GM12872 (cell line): Measurements from ENCODE around the gene NACAD.

ENCODE experiments used
- CTCF ChIP-seq: IDR thresholded peaks from 3 replicates; pipeline ENCODE4 v1.5.1; 2011; ENCODE audit warnings: low read depth, mild to moderate bottlenecking, low read length, moderate library complexity; ENCODE audit not compliant: insufficient read depth

NACAD gene

GRCh38 chr7:45069444-45070253 is 19.1 kb downstream of the NACAD start:
- peak; percentile 33; the same call in 2 of the 3 replicates for TF ChIP-seq CTCF

GRCh38 chr7:45068236-45069023 is 20.3 kb downstream of the NACAD start:
- TF ChIP-seq CTCF, result no peak

GRCh38 chr7:45067582-45067981 is 21.2 kb downstream of the NACAD start:
- TF ChIP-seq CTCF, result no peak

- no peak for TF ChIP-seq CTCF
Measured at GRCh38 chr7:45066409-45066808, 22.4 kb downstream of the NACAD start.

GRCh38 chr7:45065031-45065995 is 23.5 kb downstream of the NACAD start:
- TF ChIP-seq CTCF, result no peak

- TF ChIP-seq CTCF, result no peak
Measured at GRCh38 chr7:45064047-45064725, 24.6 kb downstream of the NACAD start.
